IPS-18a (cell line): ENCODE data around the gene USP40.

Source experiments
- H3K27ac ChIP-seq: one replicate; pipeline ENCODE4 v1.5.1; 2013; ENCODE audit warnings: low read length
- H3K27me3 ChIP-seq: one replicate; pipeline ENCODE4 v1.6.1; 2013; ENCODE audit warnings: mild to moderate bottlenecking, low read length; ENCODE audit not compliant: control insufficient read depth, insufficient read depth
- H3K36me3 ChIP-seq: one replicate; pipeline ENCODE4 v1.6.1; 2013; ENCODE audit warnings: low read depth, low read length; ENCODE audit not compliant: control insufficient read depth
- H3K4me1 ChIP-seq: one replicate; pipeline ENCODE4 v1.6.1; 2013; ENCODE audit warnings: low read depth, low read length; ENCODE audit not compliant: control insufficient read depth
- H3K4me3 ChIP-seq: one replicate; pipeline ENCODE4 v1.5.1; 2013; ENCODE audit warnings: low read length
- H3K9ac ChIP-seq: one replicate; pipeline ENCODE4 v1.6.1; 2013; ENCODE audit warnings: mild to moderate bottlenecking, low read length, moderate library complexity
- H3K9me3 ChIP-seq: one replicate; pipeline ENCODE4 v1.6.1; 2013; ENCODE audit warnings: low read depth, low read length; ENCODE audit not compliant: control insufficient read depth

The USP40 gene

GRCh38 chr2:233513953-233514655, 52.5 kb downstream of the USP40 start:
- no peak overlapping the region for H3K9ac ChIP-seq

GRCh38 chr2:233503947-233504637, 62.5 kb downstream of the USP40 start:
- no peak overlapping the region for H3K27ac ChIP-seq
- H3K27me3 ChIP-seq, result no peaks in the 10 kb centered on the region
- H3K36me3 ChIP-seq, result no peaks in the 10 kb centered on the region
- no peak overlapping the region for H3K9ac ChIP-seq
- H3K4me1 ChIP-seq, result no peaks in the 10 kb centered on the region
- H3K9me3 ChIP-seq, result no peaks in the 10 kb centered on the region
- no peak overlapping the region for H3K4me3 ChIP-seq

More at GRCh38 chr2:233513953-233514655, 52.5 kb downstream of the USP40 start:
- Histone ChIP-seq H3K4me3 (no peak overlapping the region), H3K9me3 (no peaks in the 10 kb centered on the region), H3K27me3 (no peaks in the 10 kb centered on the region), H3K36me3 (no peaks in the 10 kb centered on the region), H3K27ac (no peak overlapping the region), H3K4me1 (no peaks in the 10 kb centered on the region)

GRCh38 chr2:233503481-233503880, 63.1 kb downstream of the USP40 start:
- Histone ChIP-seq H3K9me3 (no peaks in the 10 kb centered on the region), H3K4me1 (no peaks in the 10 kb centered on the region), H3K36me3 (no peaks in the 10 kb centered on the region), H3K9ac (no peak overlapping the region), H3K27me3 (no peaks in the 10 kb centered on the region), H3K4me3 (no peak overlapping the region), H3K27ac (no peak overlapping the region)

- Histone ChIP-seq H3K9me3 (no peaks in the 10 kb centered on the region), H3K9ac (no peak overlapping the region), H3K36me3 (no peaks in the 10 kb centered on the region), H3K4me3 (no peak overlapping the region), H3K4me1 (no peaks in the 10 kb centered on the region), H3K27ac (no peak overlapping the region), H3K27me3 (no peaks in the 10 kb centered on the region)
These were observed 65.1 kb downstream of the USP40 start for GRCh38 chr2:233501198-233502076.

- H3K9me3 ChIP-seq, result no peaks in the 10 kb centered on the region
- H3K4me3 ChIP-seq, result no peak overlapping the region
- H3K36me3 ChIP-seq, result no peaks in the 10 kb centered on the region
- no peaks in the 10 kb centered on the region for H3K27me3 ChIP-seq
- no peak overlapping the region for H3K27ac ChIP-seq
- no peaks in the 10 kb centered on the region for H3K4me1 ChIP-seq
- no peak overlapping the region for H3K9ac ChIP-seq
These were observed 66.7 kb downstream of the USP40 start for GRCh38 chr2:233499928-233500327.

- Histone ChIP-seq H3K27me3 (no peaks in the 10 kb centered on the region), H3K4me3 (no peak overlapping the region), H3K4me1 (no peaks in the 10 kb centered on the region), H3K27ac (no peak overlapping the region), H3K9ac (no peak overlapping the region), H3K9me3 (no peaks in the 10 kb centered on the region), H3K36me3 (no peaks in the 10 kb centered on the region)
These were observed 68.5 kb downstream of the USP40 start for GRCh38 chr2:233498126-233498525.

GRCh38 chr2:233497692-233498091, 68.9 kb downstream of the USP40 start:
- Histone ChIP-seq H3K36me3 (no peaks in the 10 kb centered on the region), H3K27ac (no peak overlapping the region)

GRCh38 chr2:233495503-233496496, 70.8 kb downstream of the USP40 start:
- H3K9ac ChIP-seq, result no peak overlapping the region
- no peaks in the 10 kb centered on the region for H3K27me3 ChIP-seq
- no peaks in the 10 kb centered on the region for H3K4me1 ChIP-seq
- no peak overlapping the region for H3K4me3 ChIP-seq
- H3K27ac ChIP-seq, result no peak overlapping the region
- H3K9me3 ChIP-seq, result no peaks in the 10 kb centered on the region
- H3K36me3 ChIP-seq, result no peaks in the 10 kb centered on the region

More at GRCh38 chr2:233497692-233498091, 68.9 kb downstream of the USP40 start:
- H3K9me3 ChIP-seq, result no peaks in the 10 kb centered on the region
- no peaks in the 10 kb centered on the region for H3K27me3 ChIP-seq
- H3K4me1 ChIP-seq, result no peaks in the 10 kb centered on the region
- no peak overlapping the region for H3K9ac ChIP-seq
- H3K4me3 ChIP-seq, result no peak overlapping the region

GRCh38 chr2:233492751-233493150, 73.8 kb downstream of the USP40 start:
- Histone ChIP-seq H3K4me3 (no peak overlapping the region), H3K4me1 (no peaks in the 10 kb centered on the region), H3K9me3 (no peaks in the 10 kb centered on the region), H3K36me3 (no peaks in the 10 kb centered on the region), H3K27me3 (no peaks in the 10 kb centered on the region), H3K9ac (no peak overlapping the region), H3K27ac (no peak overlapping the region)

- no peak overlapping the region for H3K4me3 ChIP-seq
- no peaks in the 10 kb centered on the region for H3K9me3 ChIP-seq
- H3K27ac ChIP-seq, result no peak overlapping the region
- no peaks in the 10 kb centered on the region for H3K4me1 ChIP-seq
- no peaks in the 10 kb centered on the region for H3K27me3 ChIP-seq
- H3K36me3 ChIP-seq, result no peaks in the 10 kb centered on the region
- H3K9ac ChIP-seq, result no peak overlapping the region
These were observed 74.5 kb downstream of the USP40 start for GRCh38 chr2:233492078-233492477.
